AG09309 (cell line): Measurements from ENCODE around the gene STPG3.
A peak's percentile ranks its signal among the peaks of the same experiment; 100 is the strongest.

Experiments
- DNase-seq: peaks from one replicate; pipeline ENCODE4 v3.0.0-alpha.2; 2010; ENCODE audit warnings: low read depth
- H3K4me3 ChIP-seq: 2 replicates; pipeline ENCODE4 v1.5.1; 2011; ENCODE audit warnings: mild to moderate bottlenecking, low read depth, low read length, moderate library complexity; ENCODE audit not compliant: control insufficient read depth
- CTCF ChIP-seq: IDR thresholded peaks from 2 replicates; pipeline ENCODE4 v1.5.1; 2011; ENCODE audit warnings: mild to moderate bottlenecking, low read depth, low read length, inconsistent platforms; ENCODE audit not compliant: insufficient read depth, control insufficient read depth; ENCODE audit errors: missing control alignments

The STPG3 gene

GRCh38 chr9:137221506-137222111, 29.5 kb upstream of the STPG3 start:
- TF ChIP-seq CTCF, result no peak
- H3K4me3 ChIP-seq, result peak overlapping the region; percentile 29
- DNase-seq, result no peak

GRCh38 chr9:137222190-137223077, 28.7 kb upstream of the STPG3 start, which contains the start of gene RNF208:
Gene RNF208, minus strand, starts transcription at chr9:137222240. Its CDS starts 1,028 bp downstream, at chr9:137221212.
- no peak for DNase-seq
- peak within 1 kb of the TSS; percentile 91 for H3K4me3 ChIP-seq
- no peak for TF ChIP-seq CTCF

- TF ChIP-seq CTCF, result no peak
- H3K4me3 ChIP-seq, result peak overlapping the region; percentile 91
These were observed 27.8 kb upstream of the STPG3 start for GRCh38 chr9:137223078-137223970.

GRCh38 chr9:137224830-137225694, 26.0 kb upstream of the STPG3 start, which contains the start of gene CYSRT1:
Gene CYSRT1, plus strand, starts transcription at chr9:137225174. Its CDS starts 448 bp downstream, at chr9:137225622.
- DNase-seq, result no peak
- H3K4me3 ChIP-seq, result peak within 1 kb of the TSS; percentile 91
- no peak for TF ChIP-seq CTCF

More at GRCh38 chr9:137223078-137223970, 27.8 kb upstream of the STPG3 start:
- DNase-seq, result peak; percentile 91

GRCh38 chr9:137225699-137226331, 25.3 kb upstream of the STPG3 start:
- H3K4me3 ChIP-seq, result no peak overlapping the region
- no peak for DNase-seq

More at GRCh38 chr9:137225699-137226331, 25.3 kb upstream of the STPG3 start:
- no peak for TF ChIP-seq CTCF
